Smooth muscle cell of the brain vasculature (primary cell): Measurements from ENCODE around the gene PGBD5.

Source experiments
- DNase-seq: peaks from one replicate; pipeline ENCODE4 v3.0.0-alpha.2; 2012; ENCODE audit warnings: low read depth, low spot score

PGBD5 gene

DNA sequence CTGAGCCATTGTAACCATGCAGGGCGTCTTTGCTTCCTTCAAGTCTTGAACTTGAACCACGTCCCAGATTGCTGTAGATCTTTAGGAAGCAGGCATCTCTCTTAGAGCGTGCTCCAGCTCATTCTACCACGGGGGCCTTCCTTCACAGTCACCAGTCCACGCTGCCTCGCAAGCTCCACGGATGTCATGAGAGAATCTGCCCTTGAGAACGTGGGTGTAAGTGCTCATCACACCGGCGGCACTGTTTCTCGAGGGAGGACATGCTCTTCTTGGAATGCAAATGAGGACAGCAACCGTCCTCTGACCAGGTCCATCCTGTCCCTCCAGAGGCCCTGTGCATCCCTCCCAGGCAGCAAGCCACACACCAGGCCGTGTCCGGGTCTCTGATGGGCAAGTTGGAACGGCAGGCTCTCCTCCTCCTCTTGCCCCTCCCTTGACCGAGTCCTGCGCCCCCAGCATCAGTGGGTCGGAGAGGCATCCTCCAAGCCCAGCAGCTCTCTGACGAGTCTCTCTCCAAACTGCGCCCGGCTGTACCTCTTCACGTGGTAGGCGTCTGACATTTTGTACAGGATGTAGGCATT lies 103.1 kb downstream of the PGBD5 start:
- no peak for DNase-seq

DNA sequence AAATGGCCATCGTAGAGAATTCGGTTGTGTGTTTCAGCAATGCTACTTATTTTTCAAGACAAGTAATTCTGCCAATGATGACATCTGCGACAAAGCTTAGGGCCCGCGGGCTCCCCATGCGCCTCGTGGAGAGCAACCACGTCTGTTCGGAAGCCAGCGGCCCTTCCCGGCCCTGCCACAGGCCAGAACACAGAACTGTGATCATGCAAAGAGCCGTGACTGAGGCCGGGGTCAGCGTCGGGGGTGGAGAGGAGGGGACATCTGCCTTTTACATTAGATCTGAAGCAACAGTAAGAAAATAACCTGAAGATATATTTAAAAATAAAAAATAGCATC lies 103.7 kb downstream of the PGBD5 start:
- no peak for DNase-seq

DNA sequence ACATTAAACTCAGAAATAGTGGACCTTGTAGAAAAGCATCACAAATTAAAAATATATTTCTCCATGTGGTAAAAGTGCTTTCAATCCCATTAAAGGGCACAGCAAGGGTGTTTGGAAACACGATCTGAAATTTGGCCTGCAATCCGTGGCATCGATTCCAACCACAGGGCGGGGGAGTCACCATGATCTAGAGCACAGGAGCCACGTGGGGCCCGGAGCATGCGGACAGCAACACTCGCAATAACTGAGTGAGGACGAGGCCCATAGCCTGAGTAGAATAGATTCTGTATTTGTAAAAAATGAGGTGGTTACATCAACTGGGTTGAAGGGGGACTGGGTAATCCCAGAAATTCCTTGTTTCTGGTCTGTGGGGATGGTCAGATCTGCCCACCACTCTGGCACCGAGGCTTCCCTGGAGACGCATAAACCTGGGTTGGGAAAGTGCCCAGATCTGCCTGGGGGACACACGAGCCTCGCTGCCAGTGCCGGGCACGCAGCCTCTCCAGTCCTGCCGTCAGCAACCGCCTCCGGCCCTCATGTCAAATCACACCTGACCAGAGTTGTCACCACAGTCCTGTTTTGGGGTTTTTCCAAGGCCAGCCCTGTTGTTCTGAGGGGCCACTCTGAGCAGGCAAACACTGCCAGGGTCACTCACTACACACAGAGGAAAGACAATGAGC lies 104.3 kb downstream of the PGBD5 start:
- no peak for DNase-seq

DNA sequence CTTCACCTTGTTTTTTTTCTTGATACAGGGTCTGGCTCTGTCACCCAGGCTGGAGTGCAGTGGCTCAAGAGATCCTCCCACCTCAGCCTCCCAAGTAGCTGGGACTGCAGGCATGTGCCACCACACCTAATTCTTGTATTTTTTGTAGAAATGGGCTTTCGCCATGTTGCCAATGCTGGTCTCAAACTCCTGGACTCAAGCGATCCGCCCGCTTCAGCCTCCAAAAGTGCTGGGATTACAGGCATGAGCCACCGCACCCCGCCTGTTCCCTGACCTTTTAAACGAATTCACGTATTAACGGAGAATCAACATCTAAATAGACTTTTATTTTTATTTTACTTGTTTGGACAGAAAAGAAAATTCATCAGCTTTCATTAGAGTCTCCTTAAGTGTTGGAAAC lies 104.8 kb downstream of the PGBD5 start:
- DNase-seq, result no peak

DNA sequence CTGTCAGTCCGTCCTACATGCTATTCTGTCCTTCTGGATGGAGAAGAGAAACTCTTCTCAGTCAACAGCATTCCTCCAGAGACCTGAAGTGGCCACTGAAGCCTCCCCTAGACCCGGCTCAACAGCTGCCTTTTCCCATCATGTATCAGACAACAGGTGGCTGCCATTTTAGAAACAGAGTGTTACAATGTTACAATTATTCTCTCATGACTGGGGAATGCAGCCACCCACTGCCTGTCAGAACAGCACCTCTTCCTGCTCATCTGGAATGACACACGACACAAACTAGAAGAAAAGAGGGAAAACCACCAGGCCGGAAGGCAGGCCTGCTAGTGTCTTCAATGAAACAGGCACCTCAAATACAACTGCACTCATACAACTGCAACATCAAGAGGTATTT lies 105.3 kb downstream of the PGBD5 start:
- no peak for DNase-seq

DNA sequence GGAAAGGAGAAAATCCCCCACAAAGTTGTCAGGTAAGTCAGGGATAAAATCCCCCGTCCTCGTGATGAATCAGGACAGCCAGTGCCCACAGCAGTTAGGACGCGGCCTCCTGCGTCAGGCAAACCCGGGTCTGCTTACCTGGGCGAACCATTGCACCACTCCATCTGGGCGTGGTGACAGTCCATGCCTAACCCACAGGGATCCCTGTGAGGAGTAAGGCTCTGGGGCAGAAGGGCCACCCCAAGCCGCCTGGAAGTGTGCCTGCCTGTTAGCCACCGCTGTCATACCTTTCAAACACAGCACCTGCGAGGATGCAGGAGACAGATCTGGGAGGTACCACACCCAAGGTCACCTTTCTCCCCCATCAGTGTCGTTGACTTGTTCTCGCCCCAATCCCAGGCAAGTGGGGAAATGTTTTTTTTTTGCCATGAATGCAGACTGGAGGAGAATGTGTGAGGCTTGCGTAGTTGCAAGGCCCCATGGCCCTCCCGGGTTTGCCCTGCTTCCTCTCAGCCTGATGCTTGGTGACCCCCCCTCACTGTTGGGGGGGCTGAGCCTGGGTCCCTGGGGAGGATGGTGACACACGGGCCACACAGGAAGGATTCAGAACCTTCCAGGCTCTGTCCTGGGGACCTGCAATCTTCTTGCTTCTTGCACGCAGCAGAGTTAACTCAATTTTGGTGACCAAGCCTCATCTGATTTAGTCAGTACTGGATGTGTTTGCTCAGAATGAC lies 107.0 kb downstream of the PGBD5 start:
- DNase-seq, result no peak

DNA sequence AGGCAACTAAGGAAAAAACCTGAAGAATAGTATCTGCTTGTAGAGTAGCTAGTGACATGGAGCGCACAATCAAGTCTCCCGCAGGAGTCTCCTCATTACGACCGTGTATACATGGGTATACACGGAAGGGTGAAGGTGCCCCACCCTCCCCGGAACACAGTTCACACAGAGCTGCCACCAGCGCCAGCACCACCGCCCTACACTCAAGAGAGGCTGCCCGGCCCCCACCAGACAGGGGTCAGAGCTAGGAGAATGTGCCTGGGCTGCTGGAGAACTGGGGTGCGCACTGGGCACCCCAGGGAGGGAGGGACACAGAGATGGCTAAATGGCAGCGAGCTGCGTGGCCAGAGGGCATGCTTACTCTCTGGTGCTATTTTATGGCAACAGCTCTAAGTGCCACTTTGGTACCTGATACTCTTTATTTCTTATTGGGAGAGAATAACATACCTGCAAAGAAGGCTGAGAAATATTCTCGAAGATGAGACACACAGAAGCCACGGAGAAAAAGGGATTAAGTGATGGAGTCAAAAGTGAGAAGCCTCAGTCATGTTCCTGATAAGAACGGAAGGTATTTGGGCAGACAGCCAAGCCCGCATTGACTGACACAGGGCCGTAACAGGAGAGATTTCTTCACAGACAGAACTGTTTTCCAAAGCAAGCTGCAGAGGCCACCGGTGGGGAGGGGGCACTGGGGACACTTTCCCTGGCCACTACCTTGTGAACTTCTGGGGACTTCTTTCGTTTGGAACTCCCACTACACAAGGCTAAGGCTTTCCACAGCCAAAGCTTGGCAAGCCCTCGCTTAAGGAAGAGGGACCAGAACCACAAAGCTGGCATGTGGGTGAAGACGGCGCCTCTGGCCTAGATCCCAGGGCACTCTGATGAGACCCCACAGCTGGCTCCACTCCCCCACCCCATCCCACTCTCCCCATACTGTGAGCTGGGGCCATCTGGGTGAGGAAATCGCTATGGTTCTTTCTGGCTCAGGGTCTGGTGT lies 108.0 kb downstream of the PGBD5 start:
- no peak for DNase-seq

DNA sequence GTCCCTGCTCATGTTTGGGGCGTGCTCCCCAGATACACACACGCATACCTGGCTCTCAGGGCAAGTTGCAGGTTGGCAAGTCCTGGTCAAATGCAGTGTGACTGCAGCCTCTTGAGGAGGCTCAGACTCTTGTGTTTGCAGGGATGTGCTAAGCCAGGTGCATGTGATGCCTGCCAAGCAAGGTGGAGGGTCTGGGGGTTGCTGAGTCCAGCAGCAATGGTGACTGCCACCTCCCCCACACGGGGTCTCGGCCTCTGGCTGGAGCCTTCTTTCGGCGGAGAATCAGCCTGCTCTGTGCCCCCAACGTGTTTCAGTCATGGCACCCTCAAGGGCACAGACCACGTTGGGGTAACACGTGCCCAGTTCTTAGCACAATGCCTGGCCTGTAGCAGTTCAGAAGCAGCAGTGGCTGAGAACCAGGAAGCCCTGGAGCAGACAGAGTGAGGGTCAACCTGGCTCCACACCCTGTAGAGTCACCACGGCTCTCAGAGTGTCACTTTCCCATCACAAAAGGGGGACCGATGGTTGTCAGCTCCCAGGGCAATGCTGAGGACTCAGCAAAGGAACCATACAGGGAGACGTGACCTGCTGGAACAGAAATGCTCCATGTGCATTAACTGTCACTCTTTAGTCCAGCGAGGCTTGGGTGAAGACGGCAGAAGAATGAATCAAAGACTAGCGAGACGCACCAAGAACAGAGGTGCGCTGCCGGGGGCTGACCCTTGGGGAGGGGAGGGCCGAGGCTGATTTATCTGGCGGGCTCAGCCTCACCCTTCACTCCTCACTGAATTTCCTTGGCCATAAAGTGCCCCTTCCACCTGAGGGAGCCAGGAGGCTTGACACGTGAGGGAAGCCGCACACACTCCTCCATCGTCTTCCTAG lies 109.0 kb downstream of the PGBD5 start:
- no peak for DNase-seq

DNA sequence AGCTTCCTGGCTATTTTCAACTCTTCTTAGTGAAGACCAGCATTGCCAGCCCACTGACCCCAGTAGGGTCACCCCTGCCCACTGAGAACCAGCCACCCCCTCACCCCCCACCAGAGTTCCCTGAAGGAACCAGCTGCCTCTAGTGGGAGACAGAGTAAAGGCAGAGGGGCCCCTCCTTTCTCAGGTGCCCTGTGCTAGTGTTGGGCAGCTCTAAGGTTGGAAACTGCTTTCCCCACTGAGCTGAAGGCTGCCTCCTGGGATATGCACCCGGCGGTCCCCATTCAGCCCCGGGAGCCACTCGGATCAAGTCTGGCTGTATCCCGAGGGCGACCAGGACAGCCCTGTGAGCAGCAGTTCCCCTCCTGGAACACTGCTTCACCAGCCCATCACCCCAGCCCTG lies 111.0 kb downstream of the PGBD5 start:
- no peak for DNase-seq

DNA sequence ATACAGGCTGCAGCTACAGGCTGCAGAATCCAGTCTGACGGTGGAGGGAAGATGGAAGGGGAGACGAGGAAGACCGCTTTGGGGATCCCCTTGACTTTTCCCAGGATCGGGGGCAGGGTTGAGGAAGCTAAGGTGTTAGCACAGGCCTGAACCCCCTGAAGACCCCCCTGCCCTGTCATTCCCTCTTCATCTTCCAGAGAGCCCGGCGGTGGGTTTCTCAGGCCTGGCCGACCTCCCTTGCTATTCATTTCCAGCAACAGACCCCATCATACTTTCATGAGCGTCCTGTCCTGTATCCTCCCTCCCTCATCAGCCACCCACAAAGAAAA lies 112.0 kb downstream of the PGBD5 start:
- DNase-seq, result no peak

DNA sequence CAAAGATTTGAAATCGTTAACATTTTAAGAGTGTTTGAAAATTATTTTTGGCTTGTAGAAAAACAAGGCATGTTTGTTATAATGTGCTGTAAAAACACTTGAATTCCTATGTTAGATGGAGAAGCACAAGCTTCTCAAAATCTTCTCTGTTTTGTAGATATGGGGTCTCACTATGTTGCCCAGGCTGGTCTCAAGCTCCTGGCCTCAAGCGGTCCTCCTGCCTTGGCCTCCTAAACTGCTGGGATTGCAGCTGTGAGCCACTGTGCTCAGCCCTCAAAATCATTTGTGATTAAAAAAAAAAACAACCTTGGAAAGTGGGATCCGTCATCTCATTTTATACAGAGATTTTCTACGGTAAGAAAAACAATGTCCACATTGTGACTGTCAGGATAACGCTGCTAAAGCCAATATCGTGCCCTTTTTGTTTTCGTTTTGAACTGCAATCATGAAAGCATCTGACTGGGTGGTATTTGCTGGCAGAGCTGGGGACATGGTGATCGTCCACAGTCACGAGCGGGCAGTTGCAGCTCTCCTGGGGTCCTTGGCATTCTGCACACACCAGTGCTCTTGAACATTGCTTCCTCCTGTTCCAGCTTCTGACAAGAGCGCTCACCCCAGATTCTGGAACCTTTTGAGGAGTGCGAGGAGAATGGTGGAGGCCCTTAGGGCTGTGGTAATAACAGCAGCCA lies 112.5 kb downstream of the PGBD5 start:
- no peak for DNase-seq

DNA sequence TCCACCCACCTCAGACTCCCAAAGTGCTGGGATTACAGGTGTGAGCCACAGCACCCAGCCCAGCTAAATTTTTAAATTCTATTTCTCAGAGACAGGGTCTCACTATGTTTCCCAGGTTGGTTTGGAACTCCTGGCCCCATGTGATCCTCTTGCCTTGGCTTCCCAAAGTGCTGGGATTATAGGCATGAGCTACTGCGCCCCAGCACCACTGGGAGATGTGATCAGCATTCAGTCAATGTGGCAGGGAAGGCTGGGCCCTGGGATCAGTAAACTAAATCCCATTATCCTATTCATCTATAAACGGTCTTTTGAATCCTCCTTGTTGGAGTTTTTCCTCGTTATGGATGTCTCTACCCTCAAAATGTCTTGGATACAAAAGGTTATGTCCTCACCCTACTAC lies 113.5 kb downstream of the PGBD5 start:
- no peak for DNase-seq

DNA sequence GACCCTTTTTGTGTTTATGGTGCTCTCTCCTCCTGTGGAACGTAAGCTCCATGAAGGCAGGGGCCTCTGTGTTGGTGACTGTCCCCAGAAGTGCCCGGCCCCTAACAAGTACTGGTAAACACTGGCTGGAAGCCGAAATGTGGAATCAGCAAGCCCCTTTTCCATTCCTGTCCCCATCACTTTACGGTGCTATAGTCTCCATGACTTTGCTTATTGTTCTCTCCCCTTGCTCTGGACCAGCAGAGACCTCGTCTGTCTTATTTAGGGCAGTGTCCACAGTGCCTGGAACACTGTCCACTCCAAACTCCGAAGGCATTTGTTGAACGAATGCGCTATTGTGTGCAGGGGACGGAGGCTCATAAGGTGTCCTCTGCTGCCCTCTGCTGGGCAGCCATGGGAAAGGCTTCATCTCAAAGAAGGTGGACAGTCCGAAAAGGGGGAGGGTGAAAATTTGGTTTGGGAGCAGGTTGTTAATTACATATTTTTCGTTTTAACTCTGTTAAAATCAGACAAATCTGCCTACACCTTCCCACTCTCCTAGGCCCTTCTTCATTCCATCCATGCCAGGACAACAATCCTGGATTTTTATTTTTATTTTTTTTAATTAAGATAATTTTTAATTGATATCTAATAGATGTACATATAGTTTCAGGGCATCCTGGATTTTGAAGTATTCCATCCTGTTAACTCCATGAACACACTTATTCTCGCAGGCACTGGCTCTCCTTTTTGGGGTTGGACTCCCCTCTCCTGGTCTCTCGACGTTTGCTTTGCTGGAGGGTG lies 115.6 kb downstream of the PGBD5 start:
- DNase-seq, result peak; percentile 61

DNA sequence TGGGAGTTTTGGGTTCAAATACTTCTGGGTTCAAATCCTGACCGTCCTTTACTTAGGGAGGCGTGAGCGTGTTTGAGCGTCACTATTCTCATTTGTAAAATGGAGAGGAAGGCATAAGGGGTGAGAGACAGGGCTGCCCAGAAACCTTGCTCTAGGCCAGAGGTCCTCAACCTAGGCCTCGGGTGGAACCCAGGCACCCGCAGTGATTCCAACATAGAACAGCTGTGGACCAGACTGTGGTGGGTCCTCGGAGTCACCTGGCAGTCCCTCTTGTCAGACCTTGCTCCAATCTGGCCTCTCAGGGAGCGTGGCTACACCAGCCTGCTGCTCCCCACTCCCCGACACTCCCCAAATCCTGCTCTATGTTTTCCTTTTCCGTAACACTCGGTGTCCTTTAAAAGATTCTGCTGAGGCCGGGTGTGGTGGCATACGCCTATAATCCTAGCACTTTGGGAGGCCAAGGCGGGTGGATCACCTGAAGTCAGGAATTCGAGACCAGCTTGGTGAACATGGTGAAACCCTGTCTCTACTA lies 116.4 kb downstream of the PGBD5 start:
- DNase-seq, result no peak

DNA sequence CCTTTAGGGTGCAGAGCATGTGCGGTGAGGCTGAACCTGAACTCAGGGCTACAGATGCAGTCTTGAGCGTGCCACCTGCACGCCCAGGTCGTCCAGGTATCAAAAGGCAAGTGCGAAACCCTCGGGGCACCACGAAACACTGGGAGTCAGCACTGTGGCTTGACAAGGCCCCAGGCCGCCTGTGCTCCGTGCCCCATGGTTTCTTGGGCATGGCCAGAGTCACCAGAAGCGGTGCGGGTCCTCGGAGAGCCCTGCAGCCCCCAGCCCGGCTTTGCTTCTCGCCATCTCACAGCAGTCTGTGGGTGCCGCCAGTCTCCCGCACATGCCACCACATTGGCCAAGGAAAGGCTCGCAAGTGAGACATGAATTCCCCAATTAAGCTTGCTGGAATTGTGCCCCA lies 117.3 kb downstream of the PGBD5 start:
- no peak for DNase-seq

DNA sequence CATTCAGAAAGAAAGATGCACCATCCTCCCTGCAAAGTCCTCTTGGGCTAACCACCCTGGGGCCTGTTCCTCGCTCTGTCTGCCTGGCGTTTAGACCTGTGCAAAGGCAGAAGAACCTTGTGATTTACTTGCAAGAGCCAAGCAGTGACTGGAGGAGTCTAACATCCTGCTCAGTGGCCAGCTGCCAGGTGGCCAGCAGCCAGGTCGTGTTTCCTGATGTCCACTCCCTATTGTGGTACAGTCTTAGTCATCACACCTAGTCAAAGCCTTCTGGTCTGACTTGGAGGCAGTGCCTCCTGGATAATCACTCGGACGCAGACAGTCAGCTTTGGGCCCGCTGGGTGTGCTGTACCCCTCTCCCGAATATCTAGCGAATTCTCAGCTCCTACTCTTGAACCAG lies 118.1 kb downstream of the PGBD5 start:
- DNase-seq, result no peak

DNA sequence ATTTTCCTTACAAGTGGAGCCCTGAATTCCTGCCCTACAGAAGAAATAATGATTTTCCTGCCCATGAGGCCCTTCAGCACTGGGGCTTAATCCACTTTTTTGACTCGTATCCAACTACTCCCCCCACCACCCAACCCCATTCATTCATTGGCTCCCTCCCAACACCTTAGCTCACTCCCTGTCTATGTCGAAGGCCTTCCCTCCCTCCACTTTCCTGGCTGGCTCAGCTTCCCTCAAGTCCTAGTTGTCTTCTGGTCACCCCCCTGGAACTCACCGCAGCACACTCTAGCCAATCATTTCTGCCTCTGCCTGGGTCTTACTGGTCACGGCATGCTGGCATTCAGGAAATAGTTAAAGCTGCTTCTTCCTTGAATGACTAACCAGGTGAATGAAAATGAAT lies 118.9 kb downstream of the PGBD5 start:
- no peak for DNase-seq

DNA sequence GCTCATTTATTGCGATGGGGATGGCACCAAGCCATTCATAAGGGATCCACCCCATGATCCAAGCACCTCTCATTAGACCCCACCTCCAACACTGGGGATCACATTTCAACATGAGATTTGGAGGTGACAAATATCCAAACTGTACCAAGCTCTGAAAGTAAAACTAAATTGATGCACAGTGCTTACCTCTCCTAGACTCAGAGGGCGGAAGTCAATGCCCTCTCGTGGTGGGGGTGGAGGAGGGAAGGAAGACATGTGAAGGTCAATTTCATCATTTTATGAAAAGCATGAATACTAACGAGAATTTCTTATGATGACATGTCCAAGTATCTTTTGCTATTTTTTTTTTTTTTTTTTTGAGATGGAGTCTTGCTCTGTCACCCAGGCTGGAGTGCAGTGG lies 120.0 kb downstream of the PGBD5 start:
- no peak for DNase-seq

DNA sequence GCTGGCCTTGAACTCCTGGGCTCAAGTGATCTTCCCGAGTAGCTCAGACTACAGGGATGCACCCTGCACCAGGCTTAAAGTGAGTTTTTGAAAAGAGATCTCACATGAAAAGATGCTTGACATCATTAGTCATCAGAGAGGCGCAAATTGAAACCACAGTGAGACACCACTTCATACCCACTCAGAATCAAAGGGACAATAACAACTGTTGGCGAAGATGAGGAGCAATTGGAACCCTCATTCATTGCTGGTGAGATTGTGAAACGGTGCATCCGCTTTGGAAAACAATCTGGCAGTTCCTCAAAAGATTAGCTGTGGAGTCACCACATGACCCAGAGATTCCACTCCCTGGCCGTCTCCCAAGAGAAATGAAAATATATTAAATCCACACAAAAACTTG lies 122.3 kb downstream of the PGBD5 start:
- DNase-seq, result no peak

DNA sequence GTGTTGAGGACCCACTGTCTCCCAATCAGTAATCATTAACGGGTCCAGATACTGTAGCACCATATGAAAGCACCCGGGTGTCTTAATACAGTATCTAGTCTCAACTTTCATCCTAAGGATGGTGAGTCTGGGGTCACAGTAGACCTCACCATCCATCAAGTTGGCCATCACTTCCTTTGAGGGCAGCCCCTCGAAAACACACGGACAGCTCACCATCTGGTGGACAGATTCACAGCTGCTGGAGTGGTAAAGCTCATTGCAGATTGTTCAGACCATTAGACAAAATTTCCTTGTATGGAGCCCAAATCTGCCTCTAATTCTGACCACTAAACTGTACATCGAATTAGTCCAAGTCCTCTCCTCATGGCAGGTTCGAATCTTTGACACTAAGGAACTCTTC lies 123.1 kb downstream of the PGBD5 start:
- no peak for DNase-seq
